GM18868 (cell line): ENCODE measurements around the gene KIAA0408.
"Not testable (repeated sequence)": the region's sequence is repeated elsewhere in the genome, so short reads cannot be mapped to it uniquely, and the experiment has no call there.

ENCODE experiments used
- ATAC-seq: cut with Tn5 transposase; IDR thresholded peaks from one replicate; pipeline ENCODE4 v1.9.1; 2021; ENCODE audit warnings: mild to moderate bottlenecking, moderate library complexity; ENCODE audit not compliant: unreplicated experiment

Gene KIAA0408

DNA sequence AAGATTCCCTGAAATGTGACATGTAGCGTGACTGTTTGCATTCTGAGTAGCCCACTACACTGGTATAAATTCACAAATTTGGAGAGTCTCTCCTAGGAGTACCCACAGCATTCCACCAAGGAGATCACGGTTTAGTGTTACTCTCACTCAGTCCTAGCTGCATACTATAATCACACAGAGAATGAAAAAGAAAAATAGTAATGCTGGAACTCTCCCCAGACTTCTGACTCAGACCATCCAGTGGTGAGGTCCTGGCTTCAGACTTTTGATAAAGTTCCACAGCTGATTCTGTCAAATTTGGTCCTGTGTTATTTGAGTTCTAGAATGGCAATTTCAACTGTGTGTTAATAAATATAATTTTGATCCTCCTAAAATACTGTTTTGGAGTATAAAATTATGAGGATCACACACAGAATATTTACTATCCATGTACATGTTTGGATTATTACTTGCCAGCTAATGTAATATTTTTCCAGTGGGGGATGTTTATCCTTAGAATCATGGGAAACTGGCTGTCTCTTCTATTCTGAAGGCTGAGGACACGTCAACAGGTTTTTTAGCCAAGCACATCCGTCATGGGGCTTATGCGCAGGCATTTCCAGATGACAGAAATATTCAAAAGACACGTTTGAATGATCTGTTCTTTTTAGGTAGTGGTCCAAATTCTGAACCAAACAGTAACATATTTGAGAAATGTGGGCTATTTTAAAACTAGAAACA lies 5.1 kb upstream of the KIAA0408 start:
- ATAC-seq = no peak

DNA sequence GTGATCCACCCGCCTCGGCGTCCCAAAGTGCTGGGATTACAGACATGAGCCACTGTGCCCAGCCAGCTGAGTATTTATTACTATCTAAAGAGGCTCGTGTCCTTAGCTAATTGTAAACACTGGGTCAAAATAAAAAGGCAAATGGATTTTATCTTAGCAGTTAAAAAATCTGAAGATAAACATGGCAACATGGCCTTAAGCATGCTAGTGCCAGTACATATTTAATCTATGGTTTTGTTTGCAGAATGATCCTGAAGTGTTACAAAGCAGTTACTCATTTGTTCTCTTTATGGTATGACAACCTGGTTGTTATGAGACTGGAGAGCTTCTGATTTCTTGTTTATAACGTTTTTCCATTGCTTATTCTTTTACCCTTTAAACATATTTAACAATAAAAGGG lies 3.9 kb upstream of the KIAA0408 start:
- ATAC-seq = no peak

- ATAC-seq = no peak
Measured at GRCh38 chr6:127462376-127462775, 3.2 kb upstream of the KIAA0408 start.

DNA sequence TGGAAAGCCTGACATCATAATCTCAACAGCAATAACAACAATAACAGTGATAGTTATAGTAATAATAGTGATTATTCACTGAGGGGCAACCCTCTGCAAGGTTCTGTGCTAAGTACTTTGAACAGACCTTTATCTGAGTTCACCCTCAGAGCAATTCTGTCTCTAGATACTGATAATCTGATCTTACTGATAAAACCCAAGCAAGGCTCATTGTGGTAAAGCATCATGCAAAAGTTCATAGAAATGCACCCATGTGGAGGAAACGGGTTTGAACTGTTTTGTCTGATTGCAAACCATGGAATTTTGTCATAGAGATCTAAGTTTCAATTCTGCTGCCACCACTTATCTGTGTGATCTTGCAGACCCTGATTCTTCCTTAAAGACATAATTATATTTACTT lies 1.3 kb upstream of the KIAA0408 start:
- ATAC-seq = no peak

- no peak for ATAC-seq
Measured at GRCh38 chr6:127458817-127459216, 372 bp downstream of the KIAA0408 start.

DNA sequence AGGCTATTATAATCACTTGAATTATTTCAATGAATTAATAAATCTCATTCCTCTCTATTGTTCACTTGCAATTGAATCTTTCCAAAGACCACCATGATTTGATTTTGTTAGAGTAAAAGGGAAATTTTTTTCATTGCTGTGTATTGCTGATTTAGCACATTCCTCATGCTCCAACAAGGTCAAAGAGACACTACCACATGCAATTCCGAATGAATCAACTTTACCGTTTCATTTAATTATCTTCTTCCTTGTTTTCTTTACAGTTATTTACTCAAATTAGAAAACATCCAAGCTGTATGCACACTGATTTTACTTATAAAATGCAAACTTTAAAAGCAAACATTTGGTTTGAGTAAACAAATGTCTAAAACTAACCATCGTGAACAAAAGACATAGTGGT lies 967 bp downstream of the KIAA0408 start:
- no peak for ATAC-seq

DNA sequence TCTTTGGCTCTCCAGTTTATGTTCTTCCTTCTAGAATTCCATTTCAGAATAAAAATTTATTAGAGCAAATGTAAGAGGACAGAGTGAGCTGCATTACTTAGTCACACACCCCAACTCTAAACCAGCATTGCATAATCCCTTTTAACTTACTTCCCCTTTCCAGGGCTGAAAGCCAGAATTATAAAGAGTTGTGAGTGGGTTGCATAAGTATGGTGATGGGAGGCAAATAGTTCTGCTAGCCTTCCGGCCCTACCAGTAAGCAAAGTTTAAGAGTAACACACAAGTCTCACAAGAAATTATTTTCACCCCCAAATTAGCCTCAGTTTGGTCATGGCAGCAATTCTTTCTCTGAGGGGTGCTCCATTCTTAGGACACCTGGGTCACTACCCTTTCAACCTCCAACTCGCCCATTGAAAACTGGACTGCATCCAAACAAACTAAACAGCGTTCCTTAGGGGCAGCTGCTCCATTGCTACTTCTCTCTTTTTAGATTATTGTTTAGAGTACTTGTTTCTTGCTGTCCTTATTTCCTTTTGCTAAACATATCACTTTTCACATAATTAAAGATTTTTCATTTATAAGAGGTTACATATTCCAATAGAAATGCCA lies 1.6 kb downstream of the KIAA0408 start:
- no peak for ATAC-seq

GRCh38 chr6:127456465-127456864 lies 2.7 kb downstream of the KIAA0408 start:
- ATAC-seq = no peak

GRCh38 chr6:127453845-127454619 lies 5.2 kb downstream of the KIAA0408 start:
- ATAC-seq = no peak

- ATAC-seq = no peak
Measured at GRCh38 chr6:127452803-127453202, 6.4 kb downstream of the KIAA0408 start.

- no peak for ATAC-seq
Measured at GRCh38 chr6:127451388-127451787, 7.8 kb downstream of the KIAA0408 start.

DNA sequence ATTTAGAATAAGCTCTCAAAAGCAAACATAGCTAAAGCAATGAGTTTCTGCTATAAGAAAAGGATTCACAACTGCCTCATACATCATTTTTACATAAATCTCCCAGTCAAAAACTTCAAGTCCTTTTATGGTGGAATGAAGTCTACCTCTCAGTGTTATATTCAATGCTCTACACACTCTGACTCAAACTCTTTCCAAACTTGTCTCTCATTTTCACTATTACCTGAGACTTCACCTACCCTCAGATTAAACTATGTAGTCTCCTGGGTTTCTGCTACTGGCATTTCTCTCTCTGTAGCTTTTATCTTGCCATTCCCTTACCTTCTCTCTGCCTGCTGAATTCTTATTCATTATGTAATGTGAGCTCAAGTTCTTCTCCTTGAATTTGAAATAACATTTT lies 11.4 kb downstream of the KIAA0408 start:
- ATAC-seq = no peak

- no peak for ATAC-seq
Measured at GRCh38 chr6:127446356-127446755, 12.8 kb downstream of the KIAA0408 start.

DNA sequence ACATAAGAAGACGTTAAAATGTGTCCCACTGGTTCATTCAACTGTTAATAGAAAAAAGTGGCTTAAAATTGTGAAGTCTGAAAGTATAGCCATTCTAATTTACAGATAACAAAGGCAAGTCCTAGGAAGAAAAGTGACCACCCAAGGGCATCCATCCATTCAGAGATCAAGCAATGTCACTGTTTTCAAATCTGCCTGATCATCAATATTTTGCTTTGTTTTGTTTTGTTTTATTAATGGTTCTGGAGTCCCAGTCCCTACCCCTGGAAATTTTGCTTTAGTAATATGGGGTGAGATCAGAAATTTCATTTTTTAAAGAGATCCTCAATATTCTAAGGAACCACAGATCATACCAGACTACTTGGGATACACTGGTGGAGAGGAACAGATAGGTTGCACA lies 17.3 kb downstream of the KIAA0408 start:
- ATAC-seq = no peak

DNA sequence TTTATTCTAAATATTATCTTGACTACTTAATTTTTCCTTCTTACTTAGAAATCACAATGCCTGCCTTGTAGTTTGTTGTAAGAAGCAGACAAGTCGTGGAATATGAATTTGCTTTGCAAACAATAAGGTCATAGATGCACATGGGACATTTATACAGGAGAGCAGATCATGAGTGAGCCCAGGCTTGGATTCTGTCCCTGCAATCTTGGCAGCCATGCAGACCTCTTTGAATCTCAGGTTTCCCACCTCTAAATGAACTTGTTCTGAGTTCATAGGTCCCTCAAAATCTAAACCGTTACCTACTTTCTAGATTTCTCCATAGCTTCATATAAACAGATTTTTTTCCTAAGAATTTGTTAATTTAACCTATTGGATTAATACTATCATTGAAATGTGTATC lies 19.5 kb downstream of the KIAA0408 start:
- no peak for ATAC-seq

DNA sequence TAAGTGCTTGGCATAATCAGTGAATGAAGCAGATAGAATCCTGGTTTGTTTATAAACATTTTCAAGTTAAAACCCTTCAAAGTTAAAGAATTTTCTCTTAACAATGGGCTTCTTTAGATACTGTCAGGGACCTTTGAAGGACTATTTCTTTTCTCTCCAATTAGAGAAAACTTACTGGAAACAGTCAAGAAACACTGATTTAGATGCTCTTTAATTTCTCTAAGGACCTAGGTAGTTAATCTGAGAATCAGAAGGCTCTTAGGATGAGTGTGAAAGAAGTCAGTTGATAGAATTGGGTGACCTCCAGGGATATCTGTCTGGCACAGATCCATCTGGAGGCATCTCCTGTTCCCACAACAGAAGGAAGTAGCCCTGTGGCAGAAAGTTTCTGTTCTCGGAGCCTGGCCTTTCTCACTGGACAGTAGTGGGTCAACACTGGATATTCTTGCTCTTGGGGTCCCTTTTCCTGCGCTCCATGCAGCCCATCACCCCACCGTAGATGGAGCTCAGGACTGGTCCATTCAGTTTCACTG lies 22.5 kb downstream of the KIAA0408 start:
- ATAC-seq = no peak

DNA sequence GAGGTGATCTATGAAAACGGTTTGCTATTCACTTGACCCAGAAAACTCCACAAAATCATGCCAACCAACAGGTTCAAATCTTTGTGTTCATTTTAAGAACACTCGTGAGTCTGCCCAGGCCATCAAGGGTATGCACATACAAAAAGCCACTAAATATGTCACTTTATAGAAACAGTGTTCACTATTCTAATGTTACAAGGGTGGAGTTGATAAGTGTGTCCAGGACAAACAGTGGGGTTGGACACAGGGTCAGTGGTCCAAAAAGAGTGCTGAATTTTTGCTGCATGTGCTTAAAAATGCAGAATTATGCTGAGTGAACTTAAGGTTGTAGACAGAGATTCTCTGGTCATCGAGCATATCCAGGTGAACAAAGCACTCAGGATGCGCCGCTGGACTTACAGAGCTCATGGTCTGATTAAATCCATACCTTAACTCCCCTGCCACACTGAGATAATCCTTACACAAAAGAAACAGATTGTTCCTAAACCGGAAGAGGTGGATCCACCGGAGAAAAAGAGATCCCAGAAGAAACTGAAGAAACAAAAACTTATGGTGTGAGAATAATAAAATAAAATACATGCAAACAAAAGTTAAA lies 23.5 kb downstream of the KIAA0408 start:
- no peak for ATAC-seq

DNA sequence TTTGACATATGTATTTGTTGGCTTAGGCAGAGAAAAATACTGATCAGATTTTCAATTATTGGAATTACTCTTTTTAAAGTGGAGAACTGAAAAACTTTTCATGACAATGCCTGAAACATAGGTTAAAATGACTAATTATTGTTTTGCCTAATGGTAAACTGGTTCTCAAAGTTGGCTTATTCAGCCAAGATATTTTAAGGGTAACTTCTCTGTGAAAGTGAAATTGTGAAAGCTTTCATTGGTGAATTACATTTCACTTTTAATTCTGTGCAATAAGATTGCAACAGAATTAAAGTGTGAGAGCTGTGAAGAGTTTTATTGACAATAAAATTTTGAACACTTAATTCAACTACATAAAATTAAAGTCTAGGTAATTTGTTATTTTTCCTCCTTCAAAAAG lies 24.5 kb downstream of the KIAA0408 start:
- no peak for ATAC-seq

DNA sequence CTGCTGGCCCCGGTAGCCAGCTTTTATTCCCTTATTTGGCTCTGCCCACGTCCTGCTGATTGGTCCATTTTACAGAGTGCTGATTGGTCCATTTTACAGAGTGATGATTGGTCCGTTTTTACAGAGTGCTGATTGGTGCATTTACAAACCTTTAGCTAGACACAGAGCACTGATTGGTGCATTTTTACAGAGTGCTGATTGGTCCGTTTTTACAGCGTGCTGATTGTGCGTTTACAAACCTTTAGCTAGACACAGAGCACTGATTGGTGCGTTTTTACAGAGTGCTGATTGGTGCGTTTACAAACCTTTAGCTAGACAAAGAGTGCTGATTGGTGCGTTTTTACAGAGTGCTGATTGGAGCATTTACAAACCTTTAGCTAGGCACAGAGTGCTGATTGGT lies 30.6 kb downstream of the KIAA0408 start:
- ATAC-seq = not testable (repeated sequence)

DNA sequence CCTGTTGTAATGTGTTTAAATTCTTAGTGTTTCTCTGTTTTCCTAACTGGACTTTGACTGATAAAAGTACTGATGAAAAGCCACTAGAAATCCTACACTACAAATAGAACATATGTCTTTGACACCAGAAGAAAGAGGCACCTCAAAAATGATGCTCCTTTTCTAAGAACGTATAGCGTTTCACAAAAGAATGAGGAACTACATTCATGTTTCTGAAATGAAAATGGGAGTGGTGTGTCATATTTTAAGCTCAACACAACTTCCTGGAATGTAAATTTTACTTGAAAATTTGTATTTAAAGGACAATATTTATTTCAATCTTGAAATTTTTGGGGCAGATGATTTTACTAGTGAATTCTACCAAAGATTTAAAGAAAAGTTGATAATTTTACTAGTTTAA lies 35.3 kb downstream of the KIAA0408 start:
- ATAC-seq = no peak

DNA sequence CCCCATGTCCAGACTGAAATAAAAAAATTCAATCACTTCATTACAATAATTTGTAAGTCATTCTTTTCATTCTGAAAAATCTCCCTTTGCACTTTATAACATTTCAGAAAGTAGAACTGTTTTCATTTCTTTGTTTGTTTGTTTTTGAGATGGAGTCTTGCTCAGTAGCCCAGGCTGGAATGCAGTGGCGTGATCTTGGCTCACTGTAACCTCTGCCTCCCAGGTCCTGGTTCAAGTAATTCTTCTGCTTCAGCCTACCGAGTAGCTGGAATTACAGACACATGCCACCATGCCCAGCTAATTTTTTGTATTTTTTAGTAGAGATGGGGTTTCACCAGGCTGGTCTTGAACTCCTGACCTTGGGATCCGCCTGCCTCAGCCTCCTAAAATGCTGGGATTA lies 38.0 kb downstream of the KIAA0408 start:
- ATAC-seq = not testable (repeated sequence)
